ENCODE results near the gene CRYGN.
A peak's percentile ranks its signal among the peaks of the same experiment; 100 is the strongest.

CRYGN gene

GRCh38 chr7:151380199-151381097, 59.5 kb downstream of the CRYGN start:
- DNase-seq (ENCODE audit: insufficient read length, low spot score) (peak; percentile 16), FAIRE-seq (no peak)
- no peak for TF ChIP-seq CTCF (IDR thresholded peaks at IDR 0.05; ENCODE audit: insufficient read depth, missing control alignments)

GRCh38 chr7:151379534-151380198, 60.3 kb downstream of the CRYGN start:
- no peak for FAIRE-seq
- DNase-seq (ENCODE audit: insufficient read length, low spot score) = peak; percentile 15
- TF ChIP-seq CTCF (IDR thresholded peaks at IDR 0.05; ENCODE audit: insufficient read depth, missing control alignments) = no peak

GRCh38 chr7:151379193-151379520, 60.8 kb downstream of the CRYGN start:
- FAIRE-seq (no peak), DNase-seq (ENCODE audit: insufficient read length, low spot score) (peak; percentile 13)
- TF ChIP-seq CTCF (IDR thresholded peaks at IDR 0.05; ENCODE audit: insufficient read depth, missing control alignments) = no peak

Data from D721Med (cell line).